Measurements from ENCODE around the gene THRB.

DNA sequence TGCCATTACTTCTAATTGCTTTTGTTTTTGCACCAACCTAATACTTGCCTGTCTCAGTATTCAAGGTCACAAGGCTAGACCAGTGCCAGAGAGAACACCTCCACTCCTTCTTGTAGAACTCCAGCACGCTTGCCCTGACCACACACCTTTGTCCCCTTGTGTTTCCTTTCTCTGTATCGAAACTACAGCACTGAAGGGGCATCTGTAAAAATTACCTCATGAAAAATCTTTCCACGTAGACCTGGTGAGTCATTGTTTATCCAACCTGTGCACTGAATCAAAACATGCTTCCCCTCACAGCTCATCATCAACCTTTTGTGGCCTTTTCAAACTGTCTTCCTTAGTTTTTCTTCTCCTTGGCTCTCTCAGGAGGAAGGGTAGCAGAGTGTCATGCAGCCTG lies 259.5 kb downstream of the THRB start:
- TF ChIP-seq, protein P1, sequence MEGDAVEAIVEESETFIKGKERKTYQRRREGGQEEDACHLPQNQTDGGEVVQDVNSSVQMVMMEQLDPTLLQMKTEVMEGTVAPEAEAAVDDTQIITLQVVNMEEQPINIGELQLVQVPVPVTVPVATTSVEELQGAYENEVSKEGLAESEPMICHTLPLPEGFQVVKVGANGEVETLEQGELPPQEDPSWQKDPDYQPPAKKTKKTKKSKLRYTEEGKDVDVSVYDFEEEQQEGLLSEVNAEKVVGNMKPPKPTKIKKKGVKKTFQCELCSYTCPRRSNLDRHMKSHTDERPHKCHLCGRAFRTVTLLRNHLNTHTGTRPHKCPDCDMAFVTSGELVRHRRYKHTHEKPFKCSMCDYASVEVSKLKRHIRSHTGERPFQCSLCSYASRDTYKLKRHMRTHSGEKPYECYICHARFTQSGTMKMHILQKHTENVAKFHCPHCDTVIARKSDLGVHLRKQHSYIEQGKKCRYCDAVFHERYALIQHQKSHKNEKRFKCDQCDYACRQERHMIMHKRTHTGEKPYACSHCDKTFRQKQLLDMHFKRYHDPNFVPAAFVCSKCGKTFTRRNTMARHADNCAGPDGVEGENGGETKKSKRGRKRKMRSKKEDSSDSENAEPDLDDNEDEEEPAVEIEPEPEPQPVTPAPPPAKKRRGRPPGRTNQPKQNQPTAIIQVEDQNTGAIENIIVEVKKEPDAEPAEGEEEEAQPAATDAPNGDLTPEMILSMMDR (IDR thresholded peaks at IDR 0.05), result no peak
- TF ChIP-seq POLR2A (IDR thresholded peaks at IDR 0.05), result no peak
